ENCODE results near the gene MRPL37. TPM values are rescaled to one million over a fixed set of nuclear protein-coding genes. Genes with fewer than 3 reads are reported as not detected.

Gene MRPL37
- total RNA-seq, 1 donor from 2014 or later: 60.4 TPM

- H3F3A ChIP-seq (ENCODE audit: low read depth): no peaks in the 10 kb centered on the region
- H3K27ac Mint-ChIP-seq: peak overlapping the region; percentile 63
Measured at GRCh38 chr1:54177726-54178125, 22.2 kb upstream of the MRPL37 start.

GRCh38 chr1:54178296-54179070 lies 21.5 kb upstream of the MRPL37 start:
- no peak overlapping the region for H2AFZ ChIP-seq (replicated peaks)
- H3K27me3 ChIP-seq: no peaks in the 10 kb centered on the region
- no peaks in the 10 kb centered on the region for H3K79me2 ChIP-seq (ENCODE audit: low read depth)
- DNase-seq (ENCODE audit: low spot score): no peak
- no peaks in the 10 kb centered on the region for H3K9me3 ChIP-seq (ENCODE audit: low read depth)
- no peaks in the 10 kb centered on the region for H3K9me3 Mint-ChIP-seq
- H3K36me3 ChIP-seq: no peaks in the 10 kb centered on the region
- H3K27me3 Mint-ChIP-seq (ENCODE audit: insufficient read depth, low read depth): peaks cover 2% of the 10 kb centered on the region
- H4K20me1 ChIP-seq (ENCODE audit: low read depth): no peaks in the 10 kb centered on the region
- no peaks in the 10 kb centered on the region for H3F3A ChIP-seq (ENCODE audit: low read depth)
- no peak for TF ChIP-seq EZH2 (IDR thresholded peaks at IDR 0.05)
- no peak for TF ChIP-seq EZH2phosphoT487 (IDR thresholded peaks at IDR 0.05)
- no peak for TF ChIP-seq CTCF (IDR thresholded peaks at IDR 0.05)
- H3K4me2 ChIP-seq: no peak overlapping the region
- H3K4me3 Mint-ChIP-seq: no peak overlapping the region
- peaks cover 5% of the 10 kb centered on the region for H3K4me1 ChIP-seq
- no peak overlapping the region for H3K4me3 ChIP-seq
- H3K27ac ChIP-seq: no peak overlapping the region
- no peak overlapping the region for H3K9ac ChIP-seq
- H3K4me1 Mint-ChIP-seq: peaks cover 38% of the 10 kb centered on the region
- peak overlapping the region; percentile 63 for H3K27ac Mint-ChIP-seq
- no peaks in the 10 kb centered on the region for H3K36me3 Mint-ChIP-seq

More at GRCh38 chr1:54177726-54178125, 22.2 kb upstream of the MRPL37 start:
- no peak overlapping the region for H3K4me3 Mint-ChIP-seq
- Histone ChIP-seq H3K4me3 (no peak overlapping the region), H2AFZ (replicated peaks) (no peak overlapping the region), H3K4me2 (no peak overlapping the region), H4K20me1 (ENCODE audit: low read depth) (no peaks in the 10 kb centered on the region), H3K4me1 (peaks cover 5% of the 10 kb centered on the region), H3K79me2 (ENCODE audit: low read depth) (no peaks in the 10 kb centered on the region), H3K36me3 (no peaks in the 10 kb centered on the region), H3K9me3 (ENCODE audit: low read depth) (no peaks in the 10 kb centered on the region), H3K9ac (no peak overlapping the region), H3K27me3 (no peaks in the 10 kb centered on the region), H3K27ac (no peak overlapping the region)
- no peaks in the 10 kb centered on the region for H3K36me3 Mint-ChIP-seq
- no peaks in the 10 kb centered on the region for H3K9me3 Mint-ChIP-seq
- TF ChIP-seq CTCF (IDR thresholded peaks at IDR 0.05): no peak
- TF ChIP-seq EZH2phosphoT487 (IDR thresholded peaks at IDR 0.05): no peak
- no peak for TF ChIP-seq EZH2 (IDR thresholded peaks at IDR 0.05)
- peaks cover 46% of the 10 kb centered on the region for H3K4me1 Mint-ChIP-seq
- no peak for DNase-seq (ENCODE audit: low spot score)
- H3K27me3 Mint-ChIP-seq (ENCODE audit: insufficient read depth, low read depth): peaks cover 2% of the 10 kb centered on the region

- H3F3A ChIP-seq (ENCODE audit: low read depth): no peaks in the 10 kb centered on the region
- H3K4me2 ChIP-seq: no peak overlapping the region
- H3K4me3 ChIP-seq: no peak overlapping the region
- no peaks in the 10 kb centered on the region for H3K36me3 ChIP-seq
- TF ChIP-seq EZH2phosphoT487 (IDR thresholded peaks at IDR 0.05) (no peak), EZH2 (IDR thresholded peaks at IDR 0.05) (no peak), CTCF (IDR thresholded peaks at IDR 0.05) (no peak)
- H3K4me1 ChIP-seq: no peaks in the 10 kb centered on the region
- Mint-ChIP-seq H3K9me3 (no peaks in the 10 kb centered on the region), H3K4me3 (no peak overlapping the region), H3K27ac (peak overlapping the region; percentile 93), H3K4me1 (peaks cover 17% of the 10 kb centered on the region), H3K27me3 (ENCODE audit: insufficient read depth, low read depth) (peaks cover 2% of the 10 kb centered on the region), H3K36me3 (peaks cover under 1% of the 10 kb centered on the region)
- peak; percentile 29 for DNase-seq (ENCODE audit: low spot score)
- H3K79me2 ChIP-seq (ENCODE audit: low read depth): no peaks in the 10 kb centered on the region
- no peaks in the 10 kb centered on the region for H3K9me3 ChIP-seq (ENCODE audit: low read depth)
- H3K27ac ChIP-seq: no peak overlapping the region
- H2AFZ ChIP-seq (replicated peaks): no peak overlapping the region
- no peaks in the 10 kb centered on the region for H3K27me3 ChIP-seq
- no peak overlapping the region for H3K9ac ChIP-seq
- H4K20me1 ChIP-seq (ENCODE audit: low read depth): no peaks in the 10 kb centered on the region
Measured at GRCh38 chr1:54180701-54181360, 19.1 kb upstream of the MRPL37 start.

All from neural progenitor cell (in vitro differentiated cells).